Neutrophil (primary cell): ENCODE data around the gene KDM4E.

Experiments
- H3K27ac ChIP-seq: fragments of 200-600 bp; sonication (generic); 2 replicates; pipeline ENCODE4 v1.5.1; 2016; ENCODE audit warnings: mild to moderate bottlenecking, moderate library complexity
- H3K27me3 ChIP-seq: fragments of 200-600 bp; sonication (generic); 2 replicates; pipeline ENCODE4 v1.6.0; 2016; ENCODE audit warnings: mild to moderate bottlenecking
- H3K36me3 ChIP-seq: fragments of 200-600 bp; sonication (generic); 2 replicates; pipeline ENCODE4 v1.5.1; 2017
- H3K4me1 ChIP-seq, 2 experiments: fragments of 200-600 bp in 1 of 2; sonication (generic) in 1 of 2; 1 replicate in 1 of 2; 2 replicates in 1 of 2; pipeline versions ENCODE4 v1.5.1 to v1.6.1; 2013 to 2016; ENCODE audit warnings: low read depth in 1 of 2, low read length in 1 of 2, mild to moderate bottlenecking in 1 of 2, moderate library complexity in 1 of 2; ENCODE audit not compliant: control insufficient read depth in 1 of 2, insufficient read depth in 1 of 2
- H3K4me3 ChIP-seq, 2 experiments: fragments of 200-600 bp in 1 of 2; sonication (generic) in 1 of 2; 1 replicate in 1 of 2; 2 replicates in 1 of 2; pipeline ENCODE4 v1.5.1; 2013 to 2016; ENCODE audit warnings: low read depth in 1 of 2, low read length in 1 of 2, mild to moderate bottlenecking in 1 of 2, moderate library complexity in 1 of 2
- H3K9me3 ChIP-seq: fragments of 200-600 bp; sonication (generic); 2 replicates; pipeline ENCODE4 v1.5.1; 2016
- TF ChIP-seq, protein P1 (sequence below): fragments of 200-600 bp; sonication (generic); IDR thresholded peaks from 2 replicates; pipeline ENCODE4 v1.5.1; 2016; ENCODE audit warnings: antibody characterized with exemption

Gene KDM4E

DNA sequence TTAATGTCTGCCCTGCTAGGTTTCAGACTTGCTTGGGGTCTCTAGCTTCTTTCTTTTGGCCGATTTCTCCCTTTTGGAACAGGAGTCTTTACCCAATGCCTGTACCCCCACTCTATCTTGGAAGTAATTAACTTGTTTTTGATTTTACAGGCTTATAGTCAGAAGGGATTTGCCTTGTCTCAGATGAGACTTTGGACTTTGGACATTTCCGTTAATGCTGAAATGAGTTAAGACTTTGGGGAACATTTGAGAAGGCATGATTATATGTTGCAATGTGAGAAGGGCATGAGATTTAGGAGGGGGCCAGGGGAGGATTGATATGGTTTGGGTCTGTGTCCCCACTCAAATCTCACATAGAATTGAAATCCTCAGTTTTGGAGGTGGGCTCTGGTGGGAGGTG lies 29.3 kb downstream of the KDM4E start:
- Histone ChIP-seq H3K4me1 (no peaks in the 10 kb centered on the region), H3K27ac (no peak overlapping the region), H3K27me3 (peaks cover 11% of the 10 kb centered on the region), H3K36me3 (no peaks in the 10 kb centered on the region), H3K4me3 (no peak overlapping the region), H3K9me3 (no peaks in the 10 kb centered on the region)
- TF ChIP-seq, protein P1, sequence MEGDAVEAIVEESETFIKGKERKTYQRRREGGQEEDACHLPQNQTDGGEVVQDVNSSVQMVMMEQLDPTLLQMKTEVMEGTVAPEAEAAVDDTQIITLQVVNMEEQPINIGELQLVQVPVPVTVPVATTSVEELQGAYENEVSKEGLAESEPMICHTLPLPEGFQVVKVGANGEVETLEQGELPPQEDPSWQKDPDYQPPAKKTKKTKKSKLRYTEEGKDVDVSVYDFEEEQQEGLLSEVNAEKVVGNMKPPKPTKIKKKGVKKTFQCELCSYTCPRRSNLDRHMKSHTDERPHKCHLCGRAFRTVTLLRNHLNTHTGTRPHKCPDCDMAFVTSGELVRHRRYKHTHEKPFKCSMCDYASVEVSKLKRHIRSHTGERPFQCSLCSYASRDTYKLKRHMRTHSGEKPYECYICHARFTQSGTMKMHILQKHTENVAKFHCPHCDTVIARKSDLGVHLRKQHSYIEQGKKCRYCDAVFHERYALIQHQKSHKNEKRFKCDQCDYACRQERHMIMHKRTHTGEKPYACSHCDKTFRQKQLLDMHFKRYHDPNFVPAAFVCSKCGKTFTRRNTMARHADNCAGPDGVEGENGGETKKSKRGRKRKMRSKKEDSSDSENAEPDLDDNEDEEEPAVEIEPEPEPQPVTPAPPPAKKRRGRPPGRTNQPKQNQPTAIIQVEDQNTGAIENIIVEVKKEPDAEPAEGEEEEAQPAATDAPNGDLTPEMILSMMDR = no peak

DNA sequence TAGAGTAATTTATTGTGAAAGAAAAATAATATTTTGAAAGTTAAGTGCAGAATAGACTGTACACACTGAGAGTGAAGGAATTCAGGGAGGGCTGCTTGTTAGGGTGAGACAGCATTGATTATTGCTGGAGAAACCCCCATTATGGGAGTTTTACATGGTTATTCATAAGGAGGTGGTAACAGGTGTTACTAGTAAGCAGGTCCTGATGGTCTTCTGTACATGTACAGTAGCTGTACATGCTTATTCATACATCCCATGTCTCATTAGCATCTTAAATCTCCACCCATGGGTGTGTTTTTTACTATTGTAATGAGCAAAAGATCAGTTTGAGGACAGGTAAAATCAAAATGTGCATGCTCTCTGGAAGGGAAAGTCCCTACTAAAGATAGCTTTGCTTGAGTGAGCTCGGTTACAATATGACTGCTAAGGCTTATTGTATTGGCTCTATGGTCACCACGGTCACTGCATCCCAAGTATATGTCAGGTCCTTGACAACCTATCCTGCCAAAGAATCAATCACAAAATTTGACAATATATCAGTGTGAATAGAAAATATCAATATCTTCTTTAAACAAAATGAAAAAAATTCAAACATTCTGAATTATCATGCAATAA lies 30.3 kb downstream of the KDM4E start:
- Histone ChIP-seq H3K9me3 (no peaks in the 10 kb centered on the region), H3K4me1 (no peaks in the 10 kb centered on the region), H3K27me3 (peaks cover 17% of the 10 kb centered on the region), H3K36me3 (no peaks in the 10 kb centered on the region), H3K4me3 (no peak overlapping the region), H3K27ac (no peak overlapping the region)
- TF ChIP-seq, protein P1 = no peak

DNA sequence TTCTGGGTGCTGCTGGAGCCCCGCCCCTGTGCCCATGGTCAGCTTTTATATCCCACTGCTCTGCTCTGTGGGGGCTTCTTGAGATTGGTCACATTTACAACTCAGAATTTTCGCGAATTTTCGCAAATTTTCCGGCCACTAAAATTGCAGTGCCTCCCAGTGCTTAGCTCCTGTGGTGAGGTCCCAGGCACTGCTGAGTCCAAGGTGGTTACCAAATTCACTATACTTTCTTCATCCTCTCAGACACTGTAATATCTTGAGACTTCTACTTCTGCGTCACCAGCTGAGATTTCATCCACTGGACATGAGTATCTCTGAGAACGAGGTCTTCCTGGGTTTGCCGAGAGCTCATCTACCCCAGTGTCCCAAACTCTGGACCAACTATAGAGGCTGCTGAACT lies 32.9 kb downstream of the KDM4E start:
- TF ChIP-seq, protein P1 = no peak

DNA sequence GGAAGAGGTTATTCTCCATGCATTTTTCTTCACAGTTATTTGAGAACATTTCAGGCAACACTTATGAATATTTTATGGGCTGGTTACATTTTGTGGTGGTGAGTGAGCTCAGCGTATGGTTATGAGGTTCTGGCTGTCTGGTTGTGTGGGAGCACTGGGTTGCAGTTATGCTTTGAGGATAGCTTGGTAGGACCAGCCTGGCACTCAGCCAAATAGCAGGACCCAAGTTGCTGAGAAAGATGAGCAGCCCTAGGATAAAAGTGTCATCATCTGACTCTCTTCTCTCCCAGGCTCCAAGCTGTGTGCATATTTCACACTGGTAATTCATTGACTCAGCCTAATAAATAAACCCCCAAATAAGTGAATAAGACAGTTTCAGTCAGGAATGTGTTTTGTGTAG lies 33.6 kb downstream of the KDM4E start:
- Histone ChIP-seq H3K36me3 (no peaks in the 10 kb centered on the region), H3K4me3 (no peak overlapping the region), H3K27me3 (peaks cover 46% of the 10 kb centered on the region), H3K9me3 (no peaks in the 10 kb centered on the region), H3K4me1 (no peaks in the 10 kb centered on the region), H3K27ac (no peak overlapping the region)
- TF ChIP-seq, protein P1 = no peak

More for the DNA sequence above, 32.9 kb downstream of the KDM4E start:
- Histone ChIP-seq H3K9me3 (no peaks in the 10 kb centered on the region), H3K4me3 (no peak overlapping the region), H3K27me3 (peaks cover 39% of the 10 kb centered on the region), H3K4me1 (no peaks in the 10 kb centered on the region), H3K36me3 (no peaks in the 10 kb centered on the region), H3K27ac (no peak overlapping the region)

DNA sequence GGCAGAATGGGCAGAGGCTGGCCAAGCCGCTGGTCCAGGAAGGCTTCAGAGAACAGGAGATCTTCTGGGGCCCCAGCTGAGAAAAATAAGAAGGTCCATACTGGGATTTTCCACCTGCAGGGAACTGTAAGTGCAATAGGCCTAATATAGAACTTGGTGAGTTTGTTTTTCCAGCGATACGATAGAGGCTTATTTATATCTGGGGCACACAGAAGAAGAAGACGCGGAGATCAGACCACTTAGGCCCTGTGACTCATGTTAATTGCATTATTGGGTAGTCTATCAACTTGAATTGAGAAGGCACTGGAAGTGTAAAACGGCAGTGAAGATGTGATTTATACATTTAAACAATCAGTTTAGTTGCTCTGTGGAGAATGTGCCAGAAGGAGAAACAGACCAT lies 34.0 kb downstream of the KDM4E start:
- TF ChIP-seq, protein P1 = no peak
- Histone ChIP-seq H3K9me3 (no peaks in the 10 kb centered on the region), H3K4me1 (no peaks in the 10 kb centered on the region), H3K36me3 (no peaks in the 10 kb centered on the region), H3K27ac (no peak overlapping the region), H3K4me3 (no peak overlapping the region), H3K27me3 (peaks cover 49% of the 10 kb centered on the region)
